ENCODE measurements around the gene CDK10.
"Not testable (repeated sequence)": the region's sequence is repeated elsewhere in the genome, so short reads cannot be mapped to it uniquely, and the experiment has no call there.

Gene CDK10

GRCh38 chr16:89691986-89692569 is 5.6 kb downstream of the CDK10 start:
- no peak for TF ChIP-seq CTCF (conservative IDR thresholded peaks at IDR 0.05; ENCODE audit: low read length)
- H3K4me3 ChIP-seq (ENCODE audit: low read length) = no peak overlapping the region
- DNase-seq (ENCODE audit: low read depth) = no peak

GRCh38 chr16:89693289-89693731 is 6.8 kb downstream of the CDK10 start:
- no peak overlapping the region for H3K4me3 ChIP-seq (ENCODE audit: low read length)
- TF ChIP-seq CTCF (conservative IDR thresholded peaks at IDR 0.05; ENCODE audit: low read length) = no peak
- no peak for DNase-seq (ENCODE audit: low read depth)

GRCh38 chr16:89693931-89694783 is 7.7 kb downstream of the CDK10 start:
- DNase-seq (ENCODE audit: low read depth) = no peak
- no peak for TF ChIP-seq CTCF (conservative IDR thresholded peaks at IDR 0.05; ENCODE audit: low read length)
- no peak overlapping the region for H3K4me3 ChIP-seq (ENCODE audit: low read length)

- not testable (repeated sequence) for H3K4me3 ChIP-seq (ENCODE audit: low read length); DNase-seq (ENCODE audit: low read depth)
These were observed 8.2 kb downstream of the CDK10 start for GRCh38 chr16:89694784-89695085.

- H3K4me3 ChIP-seq (ENCODE audit: low read length) = no peak overlapping the region
- DNase-seq (ENCODE audit: low read depth) = no peak
- TF ChIP-seq CTCF (conservative IDR thresholded peaks at IDR 0.05; ENCODE audit: low read length) = no peak
These were observed 8.8 kb downstream of the CDK10 start for GRCh38 chr16:89695086-89695874.

GRCh38 chr16:89695875-89696669 is 9.6 kb downstream of the CDK10 start:
- H3K4me3 ChIP-seq (ENCODE audit: low read length) = no peak overlapping the region
- DNase-seq (ENCODE audit: low read depth) = no peak
- TF ChIP-seq CTCF (conservative IDR thresholded peaks at IDR 0.05; ENCODE audit: low read length) = no peak

- TF ChIP-seq CTCF (conservative IDR thresholded peaks at IDR 0.05; ENCODE audit: low read length) = no peak
- DNase-seq (ENCODE audit: low read depth) = no peak
- no peak overlapping the region for H3K4me3 ChIP-seq (ENCODE audit: low read length)
These were observed 10.2 kb downstream of the CDK10 start for GRCh38 chr16:89696670-89697128.
